ENCODE results near the gene AP1B1.

Gene AP1B1

DNA sequence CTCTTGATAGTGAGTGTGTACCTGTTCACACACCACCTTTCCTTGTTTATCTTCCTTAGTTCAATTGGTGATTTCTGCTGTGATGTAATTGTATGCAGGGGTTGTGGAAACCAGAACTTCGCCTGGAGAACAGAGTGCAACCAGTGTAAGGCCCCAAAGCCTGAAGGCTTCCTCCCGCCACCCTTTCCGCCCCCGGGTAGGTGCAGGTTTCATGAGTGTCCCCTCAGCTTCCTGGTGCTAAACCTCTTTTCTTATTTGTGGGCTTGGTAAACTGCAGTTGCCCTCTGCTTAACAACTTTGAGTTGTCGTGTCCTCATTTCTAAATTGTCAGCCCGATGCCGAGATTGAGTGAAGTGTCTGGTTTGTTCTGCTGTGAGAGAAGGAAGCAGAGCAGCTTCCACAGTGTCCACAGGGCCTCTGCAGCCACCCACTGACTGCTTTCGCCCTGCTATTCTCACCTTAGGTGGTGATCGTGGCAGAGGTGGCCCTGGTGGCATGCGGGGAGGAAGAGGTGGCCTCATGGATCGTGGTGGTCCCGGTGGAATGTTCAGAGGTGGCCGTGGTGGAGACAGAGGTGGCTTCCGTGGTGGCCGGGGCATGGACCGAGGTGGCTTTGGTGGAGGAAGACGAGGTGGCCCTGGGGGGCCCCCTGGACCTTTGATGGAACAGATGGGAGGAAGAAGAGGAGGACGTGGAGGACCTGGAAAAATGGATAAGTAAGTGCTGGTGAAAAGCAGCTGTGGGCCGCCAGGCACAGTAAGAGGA lies 89.1 kb downstream of the AP1B1 start:
- DNase-seq (ENCODE audit: low read depth) = no peak

DNA sequence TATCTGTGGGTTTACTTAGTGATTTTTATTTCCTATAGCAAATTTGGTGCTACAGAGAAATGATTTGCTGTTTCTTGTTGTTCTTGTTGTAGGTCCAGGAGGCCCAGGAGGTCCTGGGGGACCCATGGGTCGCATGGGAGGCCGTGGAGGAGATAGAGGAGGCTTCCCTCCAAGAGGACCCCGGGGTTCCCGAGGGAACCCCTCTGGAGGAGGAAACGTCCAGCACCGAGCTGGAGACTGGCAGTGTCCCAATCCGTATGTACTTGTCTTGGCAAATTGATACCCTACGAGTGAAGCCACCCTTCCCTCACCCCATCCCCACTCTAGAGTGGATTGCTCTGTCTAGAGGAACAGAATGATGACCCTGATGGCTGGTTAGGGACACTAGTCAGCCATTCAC lies 89.7 kb downstream of the AP1B1 start:
- no peak for DNase-seq (ENCODE audit: low read depth)

DNA sequence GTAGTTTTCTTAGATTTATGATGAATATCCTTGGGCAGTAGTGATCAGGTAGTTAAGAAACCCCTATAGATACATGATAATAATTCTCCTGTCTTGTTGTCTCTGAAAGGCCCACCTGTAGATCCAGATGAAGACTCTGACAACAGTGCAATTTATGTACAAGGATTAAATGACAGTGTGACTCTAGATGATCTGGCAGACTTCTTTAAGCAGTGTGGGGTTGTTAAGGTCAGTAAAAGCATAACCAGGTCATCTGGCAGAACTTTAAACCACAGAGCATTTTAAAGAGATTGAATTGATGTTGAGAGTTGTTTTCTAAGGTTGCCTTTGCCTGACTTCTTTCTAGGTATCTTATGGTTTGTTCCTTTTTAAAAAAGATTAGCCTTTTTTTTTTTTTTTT lies 96.0 kb downstream of the AP1B1 start:
- DNase-seq (ENCODE audit: low read depth) = no peak

DNA sequence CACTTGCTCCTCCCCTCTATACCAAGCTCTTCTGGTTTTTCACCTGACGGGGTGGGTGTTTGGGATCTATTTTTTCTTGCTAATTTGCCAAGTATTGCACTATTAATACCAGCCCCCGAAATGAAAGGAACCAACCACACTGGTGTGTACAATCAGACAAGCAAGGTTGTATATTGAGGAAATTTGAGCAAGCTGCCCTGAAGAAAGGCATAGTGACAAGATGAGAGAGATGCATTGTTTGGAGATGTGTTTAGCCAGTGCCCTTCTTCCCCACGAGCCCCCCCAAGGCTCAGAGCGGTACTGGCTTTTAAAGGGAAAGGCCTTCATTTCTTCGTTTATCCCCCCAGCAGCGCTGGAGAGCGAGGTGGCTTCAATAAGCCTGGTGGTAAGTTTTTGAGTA lies 97.2 kb downstream of the AP1B1 start:
- no peak for DNase-seq (ENCODE audit: low read depth)

DNA sequence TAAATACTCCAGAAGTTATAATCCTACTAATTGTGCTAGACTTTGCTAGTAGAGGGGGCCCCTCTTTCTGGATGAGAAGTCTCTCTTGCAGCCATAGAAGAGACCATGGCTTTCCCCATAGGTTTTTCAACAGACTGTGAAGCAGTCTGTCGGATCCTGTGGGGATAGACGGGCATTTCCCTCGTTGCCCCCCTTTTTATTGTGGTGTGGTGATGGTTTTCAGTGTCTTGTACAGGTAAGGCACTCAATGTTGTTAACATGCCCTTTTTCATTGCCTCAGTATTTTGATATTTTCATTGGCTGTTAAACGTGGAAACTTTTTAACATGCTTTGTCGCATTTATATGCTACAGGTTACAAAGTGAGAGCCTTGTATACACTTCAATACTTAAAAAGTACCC lies 98.3 kb downstream of the AP1B1 start:
- no peak for DNase-seq (ENCODE audit: low read depth)

DNA sequence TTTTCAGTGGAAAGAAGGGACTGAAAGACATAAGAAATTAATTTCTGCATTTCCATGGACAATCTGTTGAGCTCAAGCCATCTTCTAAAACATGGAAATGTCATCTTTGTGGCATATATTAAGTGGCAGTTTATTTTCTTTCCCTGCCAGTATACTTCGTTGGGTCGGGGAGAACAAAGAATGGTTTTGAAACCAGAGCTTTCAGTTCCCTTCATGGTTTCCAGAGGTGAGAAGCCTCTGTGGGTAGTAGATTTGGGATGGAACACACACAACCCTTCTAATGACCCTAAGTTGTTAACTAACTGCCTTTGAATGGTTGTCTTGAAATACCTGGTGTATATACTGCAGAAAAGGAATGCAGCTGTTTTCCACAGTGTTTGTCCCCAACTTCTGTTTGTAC lies 99.5 kb downstream of the AP1B1 start:
- DNase-seq (ENCODE audit: low read depth) = no peak

DNA sequence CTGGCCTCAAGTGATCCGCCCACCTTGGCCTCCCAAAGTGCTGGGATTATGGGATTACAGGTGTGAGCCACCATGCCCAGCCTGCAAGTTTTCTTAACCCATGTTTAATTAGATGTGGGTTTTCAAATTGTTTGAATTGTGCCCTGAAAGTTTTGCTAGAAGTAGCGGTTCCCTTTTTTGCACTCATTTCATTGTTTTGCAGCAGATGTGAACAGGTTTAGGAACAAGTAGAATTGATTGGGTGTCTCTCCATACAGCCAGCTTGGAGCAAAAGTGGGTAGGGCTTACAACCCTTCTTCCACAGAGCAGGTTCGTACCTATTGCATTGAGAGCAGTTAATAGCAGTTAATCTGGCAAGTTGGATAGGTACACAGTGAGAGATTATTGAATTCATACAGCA lies 104.2 kb downstream of the AP1B1 start:
- no peak for DNase-seq (ENCODE audit: low read depth)

DNA sequence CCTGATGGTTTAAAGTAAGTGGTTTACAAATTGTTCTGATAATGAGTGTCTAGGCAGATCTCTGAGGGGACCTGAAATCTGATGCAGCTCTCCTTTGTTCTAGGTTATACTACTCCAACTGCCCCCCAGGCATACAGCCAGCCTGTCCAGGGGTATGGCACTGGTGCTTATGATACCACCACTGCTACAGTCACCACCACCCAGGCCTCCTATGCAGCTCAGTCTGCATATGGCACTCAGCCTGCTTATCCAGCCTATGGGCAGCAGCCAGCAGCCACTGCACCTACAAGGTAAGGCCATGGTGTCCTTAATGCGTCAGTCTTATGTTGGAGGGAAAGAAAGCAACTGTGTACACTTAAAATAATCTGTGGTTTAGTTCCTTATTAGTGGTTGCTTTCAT lies 110.4 kb downstream of the AP1B1 start:
- no peak for DNase-seq (ENCODE audit: low read depth)

All from non-pigmented ciliary epithelial cell (primary cell).